Transverse colon (tissue), 4 donors: ENCODE data around the gene VWA3A. TPM values are rescaled to one million over a fixed set of nuclear protein-coding genes. Genes with fewer than 3 reads are reported as not detected.

Experiments used
- DNase-seq: peaks from one replicate; pipeline ENCODE4 v3.0.0-alpha.2; 2019
- H3K27ac ChIP-seq, 4 donors: fragments of 200-600 bp; sonication (generic); 2 replicates each; pipeline ENCODE4 v1.5.1; 2016 to 2018; ENCODE audit warnings: inconsistent platforms in 4 of 4
- H3K27me3 ChIP-seq: fragments of 200-600 bp; sonication (generic); 2 replicates; pipeline ENCODE4 v1.5.1; 2017; ENCODE audit warnings: inconsistent platforms
- H3K36me3 ChIP-seq, 4 donors: fragments of 200-600 bp; sonication (generic); 2 replicates each; pipeline ENCODE4 v1.5.1; 2017 to 2019; ENCODE audit warnings: inconsistent platforms in 4 of 4
- H3K4me1 ChIP-seq, 4 donors: fragments of 200-600 bp; sonication (generic); 2 replicates each; pipeline ENCODE4 v1.5.1; 2017 to 2020; ENCODE audit warnings: inconsistent platforms in 4 of 4
- H3K4me3 ChIP-seq, 4 donors: fragments of 200-600 bp; sonication (generic); 1 replicate in 1 of 4; 2 replicates in 3 of 4; pipeline versions ENCODE4 v1.5.1 to v1.6.1; 2017 to 2019; ENCODE audit warnings: inconsistent platforms in 4 of 4
- H3K9me3 ChIP-seq, 2 donors: fragments of 200-600 bp; sonication (generic); 2 replicates each; pipeline ENCODE4 v1.5.1; 2017 to 2019; ENCODE audit warnings: inconsistent platforms in 2 of 2
- CTCF ChIP-seq, 5 experiments: fragments of 200-600 bp in 3 of 5; fragments of 450-650 bp in 2 of 5; sonication (generic) in 3 of 5; IDR thresholded peaks; 1 replicate in 2 of 5; 2 replicates in 3 of 5; pipeline ENCODE4 v1.5.1; 2016 to 2017; ENCODE audit warnings: antibody characterized with exemption in 5 of 5, inconsistent platforms in 3 of 5, mild to moderate bottlenecking in 2 of 5, moderate library complexity in 1 of 5
- EP300 ChIP-seq: sonication (generic); formaldehyde crosslinking; IDR thresholded peaks from one replicate; pipeline ENCODE4 v1.6.1; 2017; ENCODE audit warnings: antibody characterized with exemption, low read depth
- POLR2A ChIP-seq: fragments of 450-650 bp; IDR thresholded peaks from one replicate; pipeline ENCODE4 v1.6.1; 2016; ENCODE audit warnings: antibody characterized with exemption, mild to moderate bottlenecking, moderate library complexity
- POLR2AphosphoS5 ChIP-seq, 3 donors: sonication (generic); formaldehyde crosslinking; IDR thresholded peaks; one replicate each; pipeline ENCODE4 v1.6.1; 2016; ENCODE audit warnings: antibody characterized with exemption in 3 of 3
- WGBS, 2 donors: methylation state at CpG; one replicate each; pipeline ENCODE4 v1.1.5; 2018; ENCODE audit warnings: low coverage in 1 of 2; 5-methylcytosine and 5-hydroxymethylcytosine counted together
- in situ Hi-C, 4 donors: fragments of 200-750 bp; cut with MboI; loops; one replicate each; pipeline versions ENCODE4 v1.15.0 to v1.15.1; 2017; ENCODE audit warnings: low sequenced_read_pairs in 3 of 4, low pct_ligation_motif_present in 1 of 4, low pct_unique_long_range_greater_than_20kb in 1 of 4
- intact Hi-C: fragments of 100-400 bp; cut with DNase I; formaldehyde crosslinking; loops from one replicate; pipeline ENCODE4 v1.15.1; 2023; ENCODE audit warnings: low total_unique reads
- total RNA-seq, 4 donors: library from RNA; depleted of rRNA; stranded (reverse); fragments of >200 nt; gene quantifications; one replicate each; pipeline ENCODE4 v1.1.0, GENCODE V29; 2016

VWA3A gene
- total RNA-seq, 4 donors from 2014 or later: 0.14 TPM; not detected in 3

GRCh38 chr16:22086440-22086839 is 5.9 kb upstream of the VWA3A start:
- no peaks in the 10 kb centered on the region for H3K4me1 ChIP-seq
- H3K27ac ChIP-seq: no peak overlapping the region
- in situ Hi-C loops (loop anchor here in 1 of 4 donors (10.0 kb wide), 1 partner anchor 92 kb away; no protein-coding TSS in a partner anchor), intact Hi-C loops (no loop called here)
- no peak for TF ChIP-seq POLR2A
- no peak for TF ChIP-seq CTCF (IDR thresholded peaks at IDR 0.05)
- TF ChIP-seq EP300: no peak
- TF ChIP-seq POLR2AphosphoS5 (IDR thresholded peaks at IDR 0.05): no peak
- H3K4me3 ChIP-seq: no peak overlapping the region
- no peak for DNase-seq
- 97 to 100% methylated on average over 1 of the region's 1 CpG for WGBS, 2 donors
- peaks cover 0 to 3% (median 0%) of the 10 kb centered on the region in 4 donors for H3K36me3 ChIP-seq
- H3K9me3 ChIP-seq: no peaks in the 10 kb centered on the region
- H3K27me3 ChIP-seq: no peaks in the 10 kb centered on the region

- 82 to 100% methylated on average over 1 of the region's 1 CpG for WGBS, 2 donors
- in situ Hi-C loops (loop anchor here in 1 of 4 donors (10.0 kb wide), 1 partner anchor 94 kb away; no protein-coding TSS in a partner anchor), intact Hi-C loops (no loop called here)
- no peaks in the 10 kb centered on the region for H3K9me3 ChIP-seq
- no peak for DNase-seq
- H3K4me3 ChIP-seq: no peak overlapping the region
- no peak overlapping the region for H3K27ac ChIP-seq
- H3K4me1 ChIP-seq: no peaks in the 10 kb centered on the region
- H3K27me3 ChIP-seq: no peaks in the 10 kb centered on the region
- no peaks in the 10 kb centered on the region for H3K36me3 ChIP-seq
- TF ChIP-seq POLR2AphosphoS5 (IDR thresholded peaks at IDR 0.05) (no peak), POLR2A (no peak), CTCF (IDR thresholded peaks at IDR 0.05) (no peak), EP300 (no peak)
These were observed 3.7 kb upstream of the VWA3A start for GRCh38 chr16:22088642-22089041.

GRCh38 chr16:22089910-22090309 is 2.4 kb upstream of the VWA3A start:
- 88 to 90% methylated on average over 4 of the region's 4 CpGs for WGBS, 2 donors
- in situ Hi-C loops: loop anchor here in 2 of 4 donors (10.0 kb wide), 2 partner anchors 95 kb away; no protein-coding TSS in a partner anchor
- intact Hi-C loops: no loop called here

GRCh38 chr16:22091721-22092120 is 620 bp upstream of the VWA3A start:
- Histone ChIP-seq H3K36me3 (no peaks in the 10 kb centered on the region), H3K4me3 (no peak overlapping the region), H3K4me1 (no peaks in the 10 kb centered on the region), H3K27me3 (no peaks in the 10 kb centered on the region), H3K9me3 (no peaks in the 10 kb centered on the region), H3K27ac (no peak overlapping the region)
- WGBS, 2 donors: 78 to 100% methylated on average over 1 to 3 of the region's 3 CpGs
- intact Hi-C loops: no loop called here
- in situ Hi-C loops: loop anchor here in 1 of 4 donors (10.0 kb wide), 1 partner anchor 93 kb away; no protein-coding TSS in a partner anchor
- no peak for DNase-seq
- TF ChIP-seq CTCF (IDR thresholded peaks at IDR 0.05): no peak
- no peak for TF ChIP-seq EP300
- TF ChIP-seq POLR2A: no peak
- no peak for TF ChIP-seq POLR2AphosphoS5 (IDR thresholded peaks at IDR 0.05)

More at GRCh38 chr16:22089910-22090309, 2.4 kb upstream of the VWA3A start:
- Histone ChIP-seq H3K27ac (no peak overlapping the region), H3K4me3 (no peak overlapping the region), H3K9me3 (no peaks in the 10 kb centered on the region), H3K36me3 (no peaks in the 10 kb centered on the region), H3K27me3 (no peaks in the 10 kb centered on the region), H3K4me1 (no peaks in the 10 kb centered on the region)
- TF ChIP-seq CTCF (IDR thresholded peaks at IDR 0.05) (no peak), EP300 (no peak), POLR2A (no peak), POLR2AphosphoS5 (IDR thresholded peaks at IDR 0.05) (no peak)
- DNase-seq: no peak
